Caco-2 (cell line): ENCODE measurements around the gene MICU2. TPM values are rescaled to one million over a fixed set of nuclear protein-coding genes. Genes with fewer than 3 reads are reported as not detected.
A peak's percentile ranks its signal among the peaks of the same experiment; 100 is the strongest.

ENCODE experiments used
- BruUV-seq: library from RNA; stranded (reverse); fragments of 400-500 nt; replicated peaks from 2 replicates; lab custom pipeline; 2021; lab: Mats Ljungman, UMichigan
- CTCF ChIA-PET: fragments of 300-600 bp; sonication (Branson Sonifier 250); formaldehyde crosslinking; loops from one replicate; lab custom pipeline; 2022; ENCODE audit warnings: antibody characterized with exemption; lab: Charles Lee
- POLR2A ChIA-PET: fragments of 300-600 bp; sonication (Branson Sonifier 250); formaldehyde crosslinking; loops from one replicate; lab custom pipeline; 2022; ENCODE audit warnings: antibody characterized with exemption; lab: Charles Lee
- DNase-seq, 2 experiments: peaks; one replicate each; pipeline versions ENCODE4 v3.0.0 to v3.0.0-alpha.2; 2020 to 2022
- H3K27me3 ChIP-seq: replicated peaks from 2 replicates; pipeline ENCODE4 v1.6.0; 2011; ENCODE audit warnings: low read length; ENCODE audit not compliant: control insufficient read depth, insufficient read depth
- H3K36me3 ChIP-seq: 2 replicates; pipeline ENCODE4 v1.5.1; 2011; ENCODE audit warnings: low read length; ENCODE audit not compliant: control insufficient read depth, insufficient read depth
- H3K4me1 ChIP-seq: fragments of 250-450 bp; sonication (Bioruptor Pico); 2 replicates; pipeline ENCODE4 v1.5.1; 2020; ENCODE audit warnings: mild to moderate bottlenecking
- H3K4me3 ChIP-seq: 2 replicates; pipeline ENCODE4 v1.5.1; 2011; ENCODE audit warnings: low read depth, mild to moderate bottlenecking, control low read depth, low read length
- H3K9me3 ChIP-seq: fragments of 250-450 bp; sonication (Bioruptor Pico); 2 replicates; pipeline ENCODE4 v1.5.1; 2020; ENCODE audit warnings: mild to moderate bottlenecking, moderate library complexity
- H3K27ac Mint-ChIP-seq: one replicate; pipeline ENCODE4 v1.8.0; 2022; ENCODE audit warnings: mixed read lengths; ENCODE audit not compliant: unreplicated experiment
- H3K27me3 Mint-ChIP-seq: one replicate; pipeline ENCODE4 v1.8.0; 2022; ENCODE audit warnings: mixed read lengths; ENCODE audit not compliant: insufficient read depth, unreplicated experiment
- H3K36me3 Mint-ChIP-seq: one replicate; pipeline ENCODE4 v1.8.0; 2022; ENCODE audit warnings: mild to moderate bottlenecking, mixed read lengths; ENCODE audit not compliant: insufficient read depth, unreplicated experiment
- H3K4me1 Mint-ChIP-seq: one replicate; pipeline ENCODE4 v1.8.0; 2022; ENCODE audit warnings: low read depth, mixed read lengths; ENCODE audit not compliant: unreplicated experiment
- H3K4me3 Mint-ChIP-seq: one replicate; pipeline ENCODE4 v1.8.0; 2022; ENCODE audit warnings: mild to moderate bottlenecking, moderate library complexity, mixed read lengths; ENCODE audit not compliant: unreplicated experiment
- H3K9me3 Mint-ChIP-seq: one replicate; pipeline ENCODE4 v1.8.0; 2022; ENCODE audit warnings: mixed read lengths; ENCODE audit not compliant: unreplicated experiment
- intact Hi-C: fragments of 100-400 bp; cut with micrococcal nuclease; formaldehyde crosslinking; loops from one replicate; pipeline ENCODE4 v1.10.0; 2022; ENCODE audit not compliant: unreplicated experiment
- total RNA-seq: library from RNA; stranded (reverse); gene quantifications from 2 replicates; pipeline ENCODE4 v1.2.3, GENCODE V29; 2022
- TF ChIP-seq, protein P1 (sequence below), 2 experiments: fragments of 200-600 bp in 1 of 2; IDR thresholded peaks; 1 replicate in 1 of 2; 2 replicates in 1 of 2; pipeline versions ENCODE4 v1.5.1 to v1.8.0; 2011 to 2022; ENCODE audit warnings: antibody characterized with exemption in 1 of 2, control low read depth in 1 of 2, inconsistent platforms in 1 of 2, low read depth in 1 of 2, low read length in 1 of 2, mild to moderate bottlenecking in 1 of 2, moderate library complexity in 1 of 2; ENCODE audit not compliant: insufficient read depth in 1 of 2, severe bottlenecking in 1 of 2, unreplicated experiment in 1 of 2

The MICU2 gene
- total RNA-seq, 1 experiment from 2014 or later = 43.1 TPM

- TF ChIP-seq, protein P1, sequence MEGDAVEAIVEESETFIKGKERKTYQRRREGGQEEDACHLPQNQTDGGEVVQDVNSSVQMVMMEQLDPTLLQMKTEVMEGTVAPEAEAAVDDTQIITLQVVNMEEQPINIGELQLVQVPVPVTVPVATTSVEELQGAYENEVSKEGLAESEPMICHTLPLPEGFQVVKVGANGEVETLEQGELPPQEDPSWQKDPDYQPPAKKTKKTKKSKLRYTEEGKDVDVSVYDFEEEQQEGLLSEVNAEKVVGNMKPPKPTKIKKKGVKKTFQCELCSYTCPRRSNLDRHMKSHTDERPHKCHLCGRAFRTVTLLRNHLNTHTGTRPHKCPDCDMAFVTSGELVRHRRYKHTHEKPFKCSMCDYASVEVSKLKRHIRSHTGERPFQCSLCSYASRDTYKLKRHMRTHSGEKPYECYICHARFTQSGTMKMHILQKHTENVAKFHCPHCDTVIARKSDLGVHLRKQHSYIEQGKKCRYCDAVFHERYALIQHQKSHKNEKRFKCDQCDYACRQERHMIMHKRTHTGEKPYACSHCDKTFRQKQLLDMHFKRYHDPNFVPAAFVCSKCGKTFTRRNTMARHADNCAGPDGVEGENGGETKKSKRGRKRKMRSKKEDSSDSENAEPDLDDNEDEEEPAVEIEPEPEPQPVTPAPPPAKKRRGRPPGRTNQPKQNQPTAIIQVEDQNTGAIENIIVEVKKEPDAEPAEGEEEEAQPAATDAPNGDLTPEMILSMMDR (IDR thresholded peaks at IDR 0.05; ENCODE audit: insufficient read depth in 1 of 2, low read depth in 1 of 2, low read length in 1 of 2, severe bottlenecking in 1 of 2, unreplicated experiment in 1 of 2) = no peak
- intact Hi-C loops = no loop called here
- Mint-ChIP-seq H3K36me3 (no peaks in the 10 kb centered on the region), H3K9me3 (peaks cover 15% of the 10 kb centered on the region), H3K27ac (peak overlapping the region; percentile 77), H3K27me3 (no peaks in the 10 kb centered on the region), H3K4me3 (peak overlapping the region; percentile 61), H3K4me1 (peaks cover 21% of the 10 kb centered on the region)
- Histone ChIP-seq H3K4me3 (peak overlapping the region; percentile 14), H3K9me3 (peaks cover 6% of the 10 kb centered on the region), H3K36me3 (no peaks in the 10 kb centered on the region), H3K4me1 (peaks cover 20% of the 10 kb centered on the region), H3K27me3 (no peaks in the 10 kb centered on the region)
- CTCF ChIA-PET = interaction anchor here (0.9 to 1.3 kb wide), 2 partner anchors 12 to 128 kb away, joined by 3 to 4 read pairs; no protein-coding TSS in a partner anchor
- POLR2A ChIA-PET = interaction anchor here (0.5 to 1.4 kb wide), 3 partner anchors 137 to 290 kb away, joined by 3 to 4 read pairs (median 4); partner anchors contain the start of genes MRPL57 and SKA3
- DNase-seq = peak; percentile 73 to 87
- BruUV-seq = no TSS peak
Observed at GRCh38 chr13:21465710-21466160, 138.2 kb downstream of the MICU2 start.

DNA sequence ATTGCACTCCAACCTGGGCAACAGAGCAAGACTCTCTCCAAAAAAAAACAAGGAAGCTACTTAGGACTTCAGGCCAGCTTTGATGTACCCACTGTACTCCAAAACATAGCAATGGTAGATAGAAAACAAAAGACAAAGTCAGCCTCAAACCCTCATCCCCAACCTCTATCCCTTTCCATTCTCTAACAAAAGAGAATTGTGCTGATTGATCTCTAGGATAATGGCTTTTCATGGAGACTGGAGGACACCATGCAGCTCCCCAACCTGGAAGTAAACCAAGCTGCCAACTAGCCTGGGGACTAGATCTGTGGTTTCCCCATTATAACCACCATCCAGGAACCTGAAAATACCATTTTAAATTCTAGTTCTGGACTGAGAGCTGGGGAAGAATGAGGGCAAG, 140.5 kb downstream of the MICU2 start:
- Mint-ChIP-seq H3K4me1 (peaks cover 21% of the 10 kb centered on the region), H3K9me3 (no peaks in the 10 kb centered on the region), H3K27ac (no peak overlapping the region), H3K4me3 (no peak overlapping the region), H3K27me3 (no peaks in the 10 kb centered on the region), H3K36me3 (peaks cover 3% of the 10 kb centered on the region)
- no peaks in the 10 kb centered on the region for H3K27me3 ChIP-seq
- POLR2A ChIA-PET = no interaction called here
- CTCF ChIA-PET = interaction anchor here (0.7 kb wide), 1 partner anchor 281 kb away, joined by 3 read pairs; no protein-coding TSS in a partner anchor
- H3K4me1 ChIP-seq = peaks cover 24% of the 10 kb centered on the region
- no peak overlapping the region for H3K4me3 ChIP-seq
- BruUV-seq = no TSS peak
- no peaks in the 10 kb centered on the region for H3K36me3 ChIP-seq
- DNase-seq = no peak
- no peaks in the 10 kb centered on the region for H3K9me3 ChIP-seq
- intact Hi-C loops = no loop called here
- TF ChIP-seq, protein P1 (IDR thresholded peaks at IDR 0.05; ENCODE audit: insufficient read depth in 1 of 2, low read depth in 1 of 2, low read length in 1 of 2, severe bottlenecking in 1 of 2, unreplicated experiment in 1 of 2) = no peak

DNA sequence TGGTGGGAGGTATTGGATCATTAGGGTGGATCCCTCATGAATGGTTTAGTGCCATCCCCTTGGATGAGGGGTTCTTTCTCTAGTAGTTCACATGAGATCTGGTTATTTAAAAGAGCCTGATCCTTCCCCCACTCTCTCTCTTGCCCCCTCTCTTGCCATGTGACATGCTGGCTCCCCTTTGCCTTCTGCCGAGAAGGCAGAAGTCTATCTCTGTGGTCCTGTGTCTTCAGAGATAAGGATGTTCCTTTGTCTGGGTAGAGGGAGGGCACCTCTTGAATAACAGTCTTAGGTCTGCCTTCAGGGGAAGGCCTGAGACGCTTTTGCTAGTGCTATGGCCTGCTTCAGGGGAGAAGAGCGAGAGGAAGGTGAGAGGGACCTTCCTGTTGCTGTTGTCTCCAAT, 142.8 kb downstream of the MICU2 start:
- Histone ChIP-seq H3K36me3 (no peaks in the 10 kb centered on the region), H3K4me3 (no peak overlapping the region), H3K27me3 (no peaks in the 10 kb centered on the region), H3K4me1 (peaks cover 29% of the 10 kb centered on the region), H3K9me3 (no peaks in the 10 kb centered on the region)
- no peaks in the 10 kb centered on the region for H3K9me3 Mint-ChIP-seq
- CTCF ChIA-PET = no interaction called here
- peaks cover 12% of the 10 kb centered on the region for H3K4me1 Mint-ChIP-seq
- peaks cover 6% of the 10 kb centered on the region for H3K36me3 Mint-ChIP-seq
- H3K4me3 Mint-ChIP-seq = no peak overlapping the region
- H3K27me3 Mint-ChIP-seq = no peaks in the 10 kb centered on the region
- no TSS peak for BruUV-seq
- no peak overlapping the region for H3K27ac Mint-ChIP-seq
- intact Hi-C loops = no loop called here
- POLR2A ChIA-PET = no interaction called here
- TF ChIP-seq, protein P1 (IDR thresholded peaks at IDR 0.05; ENCODE audit: insufficient read depth in 1 of 2, low read depth in 1 of 2, low read length in 1 of 2, severe bottlenecking in 1 of 2, unreplicated experiment in 1 of 2) = no peak
- no peak for DNase-seq
